HEK293 (cell line): ENCODE results near the gene SPTLC1.

Source experiments
- CTCF ChIA-PET: fragments of 350-600 bp; formaldehyde crosslinking; extraction: SDS; loops from one replicate; lab custom pipeline; 2021; ENCODE audit warnings: antibody characterized with exemption; lab: Yijun Ruan, JAX
- POLR2A ChIA-PET: fragments of 300-600 bp; formaldehyde crosslinking; extraction: SDS; loops from one replicate; lab custom pipeline; 2020; ENCODE audit warnings: antibody characterized with exemption, inconsistent platforms; lab: Yijun Ruan, JAX
- H3K27ac ChIP-seq: fragments of 200-500 bp; sonication (Bioruptor generic); 2 replicates; pipeline ENCODE4 v1.5.1; 2014; ENCODE audit warnings: low read depth, low read length, control low read depth, inconsistent platforms; ENCODE audit errors: extremely low read depth
- H3K36me3 ChIP-seq, 2 experiments: fragments of 200-500 bp in 1 of 2; sonication (Bioruptor generic) in 1 of 2; 1 replicate in 1 of 2; 2 replicates in 1 of 2; pipeline ENCODE4 v1.5.1; 2014 to 2017; ENCODE audit warnings: inconsistent platforms in 2 of 2, low read length in 2 of 2; ENCODE audit not compliant: control insufficient read depth in 2 of 2, insufficient read depth in 1 of 2
- H3K4me1 ChIP-seq: fragments of 200-500 bp; sonication (Bioruptor generic); 2 replicates; pipeline ENCODE4 v1.5.1; 2014; ENCODE audit warnings: mild to moderate bottlenecking, low read length, inconsistent platforms; ENCODE audit not compliant: control insufficient read depth, insufficient read depth
- H3K4me3 ChIP-seq: 2 replicates; pipeline ENCODE4 v1.5.1; 2011; ENCODE audit warnings: low read depth, mild to moderate bottlenecking, control low read depth, low read length, moderate library complexity
- H3K9me3 ChIP-seq: fragments of 200-500 bp; sonication (Bioruptor generic); 2 replicates; pipeline ENCODE4 v1.5.1; 2014; ENCODE audit warnings: low read depth, low read length, inconsistent platforms; ENCODE audit not compliant: control insufficient read depth, insufficient read depth
- BCL11A ChIP-seq: fragments of 450-650 bp; formaldehyde crosslinking; IDR thresholded peaks from 2 replicates; pipeline ENCODE4 v1.5.1; 2016; ENCODE audit warnings: low read depth, missing biosample characterization, missing genetic modification characterization
- IKZF3 ChIP-seq: fragments of 450-650 bp; IDR thresholded peaks from 2 replicates; pipeline ENCODE4 v1.5.0; 2018; ENCODE audit warnings: missing biosample characterization, mild to moderate bottlenecking, missing genetic modification characterization, moderate library complexity
- RBAK ChIP-seq: fragments of 450-650 bp; formaldehyde crosslinking; IDR thresholded peaks from 2 replicates; pipeline ENCODE4 v1.5.1; 2016; ENCODE audit warnings: missing biosample characterization, missing genetic modification characterization
- REPIN1 ChIP-seq: fragments of 450-650 bp; formaldehyde crosslinking; IDR thresholded peaks from 2 replicates; pipeline ENCODE4 v1.5.1; 2017; ENCODE audit warnings: missing biosample characterization, missing genetic modification characterization, low read depth
- ZBTB20 ChIP-seq: fragments of 450-650 bp; formaldehyde crosslinking; IDR thresholded peaks from 2 replicates; pipeline ENCODE4 v1.5.1; 2016; ENCODE audit warnings: missing biosample characterization, missing genetic modification characterization
- ZNF2 ChIP-seq: fragments of 450-650 bp; formaldehyde crosslinking; IDR thresholded peaks from 2 replicates; pipeline ENCODE4 v1.5.1; 2016; ENCODE audit warnings: missing biosample characterization, missing genetic modification characterization
- ZNF266 ChIP-seq: fragments of 450-650 bp; formaldehyde crosslinking; IDR thresholded peaks from 2 replicates; pipeline ENCODE4 v1.5.1; 2016; ENCODE audit warnings: missing biosample characterization, missing genetic modification characterization, low read depth
- ZNF423 ChIP-seq: fragments of 450-650 bp; formaldehyde crosslinking; IDR thresholded peaks from 2 replicates; pipeline ENCODE4 v1.5.1; 2016; ENCODE audit warnings: missing biosample characterization, missing genetic modification characterization
- ZNF426 ChIP-seq: fragments of 450-650 bp; formaldehyde crosslinking; IDR thresholded peaks from 2 replicates; pipeline ENCODE4 v1.5.1; 2017; ENCODE audit warnings: missing biosample characterization, missing genetic modification characterization, mild to moderate bottlenecking, inconsistent platforms, moderate library complexity
- ZNF514 ChIP-seq: fragments of 450-650 bp; formaldehyde crosslinking; IDR thresholded peaks from 2 replicates; pipeline ENCODE4 v1.5.1; 2016; ENCODE audit warnings: missing biosample characterization, missing genetic modification characterization
- ZNF621 ChIP-seq: fragments of 450-650 bp; formaldehyde crosslinking; IDR thresholded peaks from 2 replicates; pipeline ENCODE4 v1.5.1; 2017; ENCODE audit warnings: missing biosample characterization, missing genetic modification characterization
- ZNF792 ChIP-seq: fragments of 450-650 bp; formaldehyde crosslinking; IDR thresholded peaks from 2 replicates; pipeline ENCODE4 v1.5.1; 2016; ENCODE audit warnings: missing biosample characterization, missing genetic modification characterization
- TF ChIP-seq, protein P1 (sequence below): fragments of 450-650 bp; formaldehyde crosslinking; conservative IDR thresholded peaks from 2 replicates; pipeline ENCODE4 v1.5.1; 2016; ENCODE audit warnings: low read depth, missing biosample characterization, missing genetic modification characterization
- TF ChIP-seq, protein P2 (sequence below): fragments of 450-650 bp; formaldehyde crosslinking; IDR thresholded peaks from 2 replicates; pipeline ENCODE4 v1.5.1; 2017; ENCODE audit warnings: missing biosample characterization, missing genetic modification characterization
- TF ChIP-seq, protein P3 (sequence below): fragments of 450-650 bp; formaldehyde crosslinking; IDR thresholded peaks from 2 replicates; pipeline ENCODE4 v1.5.1; 2017; ENCODE audit warnings: missing biosample characterization, missing genetic modification characterization
- TF ChIP-seq, protein P4 (sequence below): fragments of 450-650 bp; formaldehyde crosslinking; IDR thresholded peaks from 2 replicates; pipeline ENCODE4 v1.5.1; 2016; ENCODE audit warnings: missing biosample characterization, missing genetic modification characterization
- TF ChIP-seq, protein P5 (sequence below): fragments of 450-650 bp; formaldehyde crosslinking; IDR thresholded peaks from 2 replicates; pipeline ENCODE4 v1.5.1; 2017; ENCODE audit warnings: missing biosample characterization, missing genetic modification characterization

SPTLC1 gene

DNA sequence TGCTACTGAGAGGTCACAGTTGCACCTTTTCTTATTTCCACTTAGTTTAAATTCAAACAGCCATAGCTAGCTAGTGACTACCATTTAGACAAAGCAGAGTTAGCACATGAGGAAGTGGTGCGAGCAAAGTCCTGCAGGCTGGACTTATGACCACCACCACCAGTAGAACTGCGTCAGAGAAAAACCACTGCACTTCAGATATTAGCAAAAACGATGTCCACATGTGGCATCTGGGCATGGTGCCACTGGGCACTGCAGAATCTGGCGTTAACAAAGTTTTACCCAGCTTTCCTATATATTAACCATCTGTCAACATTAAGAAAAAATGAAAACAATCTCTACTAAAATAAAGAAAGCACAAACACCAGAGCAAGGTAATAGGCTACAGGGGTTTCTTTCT is 80.1 kb downstream of the SPTLC1 start (continued):
- TF ChIP-seq, protein P1, sequence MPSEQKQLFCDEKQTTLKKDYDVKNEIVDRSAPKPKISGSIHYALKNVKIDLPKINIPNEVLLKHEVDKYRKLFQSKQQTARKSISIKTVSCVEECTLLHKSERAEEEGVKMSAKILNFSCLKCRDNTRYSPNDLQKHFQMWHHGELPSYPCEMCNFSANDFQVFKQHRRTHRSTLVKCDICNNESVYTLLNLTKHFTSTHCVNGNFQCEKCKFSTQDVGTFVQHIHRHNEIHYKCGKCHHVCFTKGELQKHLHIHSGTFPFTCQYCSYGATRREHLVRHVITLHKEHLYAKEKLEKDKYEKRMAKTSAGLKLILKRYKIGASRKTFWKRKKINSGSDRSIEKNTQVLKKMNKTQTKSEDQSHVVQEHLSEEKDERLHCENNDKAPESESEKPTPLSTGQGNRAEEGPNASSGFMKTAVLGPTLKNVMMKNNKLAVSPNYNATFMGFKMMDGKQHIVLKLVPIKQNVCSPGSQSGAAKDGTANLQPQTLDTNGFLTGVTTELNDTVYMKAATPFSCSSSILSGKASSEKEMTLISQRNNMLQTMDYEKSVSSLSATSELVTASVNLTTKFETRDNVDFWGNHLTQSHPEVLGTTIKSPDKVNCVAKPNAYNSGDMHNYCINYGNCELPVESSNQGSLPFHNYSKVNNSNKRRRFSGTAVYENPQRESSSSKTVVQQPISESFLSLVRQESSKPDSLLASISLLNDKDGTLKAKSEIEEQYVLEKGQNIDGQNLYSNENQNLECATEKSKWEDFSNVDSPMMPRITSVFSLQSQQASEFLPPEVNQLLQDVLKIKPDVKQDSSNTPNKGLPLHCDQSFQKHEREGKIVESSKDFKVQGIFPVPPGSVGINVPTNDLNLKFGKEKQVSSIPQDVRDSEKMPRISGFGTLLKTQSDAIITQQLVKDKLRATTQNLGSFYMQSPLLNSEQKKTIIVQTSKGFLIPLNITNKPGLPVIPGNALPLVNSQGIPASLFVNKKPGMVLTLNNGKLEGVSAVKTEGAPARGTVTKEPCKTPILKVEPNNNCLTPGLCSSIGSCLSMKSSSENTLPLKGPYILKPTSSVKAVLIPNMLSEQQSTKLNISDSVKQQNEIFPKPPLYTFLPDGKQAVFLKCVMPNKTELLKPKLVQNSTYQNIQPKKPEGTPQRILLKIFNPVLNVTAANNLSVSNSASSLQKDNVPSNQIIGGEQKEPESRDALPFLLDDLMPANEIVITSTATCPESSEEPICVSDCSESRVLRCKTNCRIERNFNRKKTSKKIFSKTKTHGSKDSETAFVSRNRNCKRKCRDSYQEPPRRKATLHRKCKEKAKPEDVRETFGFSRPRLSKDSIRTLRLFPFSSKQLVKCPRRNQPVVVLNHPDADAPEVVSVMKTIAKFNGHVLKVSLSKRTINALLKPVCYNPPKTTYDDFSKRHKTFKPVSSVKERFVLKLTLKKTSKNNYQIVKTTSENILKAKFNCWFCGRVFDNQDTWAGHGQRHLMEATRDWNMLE, result no peak
- TF ChIP-seq BCL11A (no peak), ZNF621 (tag by site-specific recombination) (no peak), ZNF426 (no peak), ZNF792 (no peak)
- TF ChIP-seq, protein P2, sequence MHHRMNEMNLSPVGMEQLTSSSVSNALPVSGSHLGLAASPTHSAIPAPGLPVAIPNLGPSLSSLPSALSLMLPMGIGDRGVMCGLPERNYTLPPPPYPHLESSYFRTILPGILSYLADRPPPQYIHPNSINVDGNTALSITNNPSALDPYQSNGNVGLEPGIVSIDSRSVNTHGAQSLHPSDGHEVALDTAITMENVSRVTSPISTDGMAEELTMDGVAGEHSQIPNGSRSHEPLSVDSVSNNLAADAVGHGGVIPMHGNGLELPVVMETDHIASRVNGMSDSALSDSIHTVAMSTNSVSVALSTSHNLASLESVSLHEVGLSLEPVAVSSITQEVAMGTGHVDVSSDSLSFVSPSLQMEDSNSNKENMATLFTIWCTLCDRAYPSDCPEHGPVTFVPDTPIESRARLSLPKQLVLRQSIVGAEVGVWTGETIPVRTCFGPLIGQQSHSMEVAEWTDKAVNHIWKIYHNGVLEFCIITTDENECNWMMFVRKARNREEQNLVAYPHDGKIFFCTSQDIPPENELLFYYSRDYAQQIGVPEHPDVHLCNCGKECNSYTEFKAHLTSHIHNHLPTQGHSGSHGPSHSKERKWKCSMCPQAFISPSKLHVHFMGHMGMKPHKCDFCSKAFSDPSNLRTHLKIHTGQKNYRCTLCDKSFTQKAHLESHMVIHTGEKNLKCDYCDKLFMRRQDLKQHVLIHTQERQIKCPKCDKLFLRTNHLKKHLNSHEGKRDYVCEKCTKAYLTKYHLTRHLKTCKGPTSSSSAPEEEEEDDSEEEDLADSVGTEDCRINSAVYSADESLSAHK, result no peak
- TF ChIP-seq, protein P3, sequence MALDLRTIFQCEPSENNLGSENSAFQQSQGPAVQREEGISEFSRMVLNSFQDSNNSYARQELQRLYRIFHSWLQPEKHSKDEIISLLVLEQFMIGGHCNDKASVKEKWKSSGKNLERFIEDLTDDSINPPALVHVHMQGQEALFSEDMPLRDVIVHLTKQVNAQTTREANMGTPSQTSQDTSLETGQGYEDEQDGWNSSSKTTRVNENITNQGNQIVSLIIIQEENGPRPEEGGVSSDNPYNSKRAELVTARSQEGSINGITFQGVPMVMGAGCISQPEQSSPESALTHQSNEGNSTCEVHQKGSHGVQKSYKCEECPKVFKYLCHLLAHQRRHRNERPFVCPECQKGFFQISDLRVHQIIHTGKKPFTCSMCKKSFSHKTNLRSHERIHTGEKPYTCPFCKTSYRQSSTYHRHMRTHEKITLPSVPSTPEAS (tag by site-specific recombination), result no peak
- TF ChIP-seq, all 188 proteins: peak for 0

DNA sequence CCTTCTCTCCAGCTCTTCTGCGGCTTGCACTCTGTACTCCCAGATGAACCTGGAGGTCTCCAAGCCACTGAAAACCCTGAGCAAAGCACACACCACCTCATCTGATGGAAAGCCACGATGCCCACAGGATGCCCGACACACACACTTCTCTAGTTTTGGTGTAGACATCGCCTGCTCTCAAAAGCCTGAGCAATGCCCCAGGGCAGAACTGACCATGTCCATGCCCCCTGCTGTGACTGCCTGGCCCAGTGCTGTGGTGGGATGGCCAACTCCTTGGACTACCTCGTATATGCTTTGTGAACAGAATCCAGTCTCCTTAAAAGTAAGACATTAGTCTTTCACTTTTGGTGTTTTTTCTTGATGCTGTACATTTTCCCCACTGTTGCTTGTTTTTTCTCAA is 81.2 kb downstream of the SPTLC1 start:
- TF ChIP-seq IKZF3 (tag by site-specific recombination), result no peak
- TF ChIP-seq ZBTB20, result no peak
- TF ChIP-seq, protein P3 (tag by site-specific recombination), result no peak
- TF ChIP-seq ZNF423 (tag by site-specific recombination), result no peak
- TF ChIP-seq ZNF514 (tag by site-specific recombination), result no peak
- no peak for TF ChIP-seq ZNF266
- TF ChIP-seq, all 188 proteins: peak for 0
- peaks cover 0 to 63% of the 10 kb centered on the region in 2 experiments; a peak in 1 of 3 replicates for H3K36me3 ChIP-seq
- no peaks in the 10 kb centered on the region for H3K4me1 ChIP-seq
- POLR2A ChIA-PET, result no interaction called here
- no peaks in the 10 kb centered on the region for H3K9me3 ChIP-seq
- no peak overlapping the region for H3K27ac ChIP-seq
- H3K4me3 ChIP-seq, result no peak overlapping the region
- CTCF ChIA-PET, result interaction anchor here (1.2 kb wide), 1 partner anchor 80 kb away, joined by 3 read pairs; no protein-coding TSS in a partner anchor

DNA sequence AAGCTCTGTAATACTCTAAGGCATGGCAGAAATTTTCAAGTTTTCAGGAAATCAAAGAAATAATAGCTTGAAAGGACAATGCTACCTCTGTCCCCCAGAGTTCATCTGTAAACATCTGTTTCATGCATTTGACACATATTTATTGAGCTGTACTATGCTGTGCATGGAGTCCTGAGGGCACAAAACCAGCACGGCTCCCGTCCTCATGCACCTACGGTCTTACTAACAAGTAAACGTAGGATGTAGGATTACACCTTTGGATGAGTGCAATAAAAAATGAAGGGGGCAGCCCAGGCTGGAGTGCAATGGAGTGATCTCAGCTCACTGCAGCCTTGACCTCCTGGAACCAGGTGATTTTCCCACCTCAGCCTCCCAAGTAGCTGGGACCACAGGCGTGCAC is 81.9 kb downstream of the SPTLC1 start:
- no peak overlapping the region for H3K4me3 ChIP-seq
- H3K4me1 ChIP-seq, result no peaks in the 10 kb centered on the region
- ChIA-PET POLR2A (no interaction called here), CTCF (interaction anchor here (0.5 to 1.2 kb wide), 3 partner anchors 14 to 87 kb away, joined by 3 read pairs; no protein-coding TSS in a partner anchor)
- H3K9me3 ChIP-seq, result no peaks in the 10 kb centered on the region
- H3K36me3 ChIP-seq, result peaks cover 0 to 59% of the 10 kb centered on the region in 2 experiments; a peak in 2 of 3 replicates
- TF ChIP-seq, protein P2, result no peak
- TF ChIP-seq, protein P4, sequence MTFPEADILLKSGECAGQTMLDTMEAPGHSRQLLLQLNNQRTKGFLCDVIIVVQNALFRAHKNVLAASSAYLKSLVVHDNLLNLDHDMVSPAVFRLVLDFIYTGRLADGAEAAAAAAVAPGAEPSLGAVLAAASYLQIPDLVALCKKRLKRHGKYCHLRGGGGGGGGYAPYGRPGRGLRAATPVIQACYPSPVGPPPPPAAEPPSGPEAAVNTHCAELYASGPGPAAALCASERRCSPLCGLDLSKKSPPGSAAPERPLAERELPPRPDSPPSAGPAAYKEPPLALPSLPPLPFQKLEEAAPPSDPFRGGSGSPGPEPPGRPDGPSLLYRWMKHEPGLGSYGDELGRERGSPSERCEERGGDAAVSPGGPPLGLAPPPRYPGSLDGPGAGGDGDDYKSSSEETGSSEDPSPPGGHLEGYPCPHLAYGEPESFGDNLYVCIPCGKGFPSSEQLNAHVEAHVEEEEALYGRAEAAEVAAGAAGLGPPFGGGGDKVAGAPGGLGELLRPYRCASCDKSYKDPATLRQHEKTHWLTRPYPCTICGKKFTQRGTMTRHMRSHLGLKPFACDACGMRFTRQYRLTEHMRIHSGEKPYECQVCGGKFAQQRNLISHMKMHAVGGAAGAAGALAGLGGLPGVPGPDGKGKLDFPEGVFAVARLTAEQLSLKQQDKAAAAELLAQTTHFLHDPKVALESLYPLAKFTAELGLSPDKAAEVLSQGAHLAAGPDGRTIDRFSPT (tag by site-specific recombination), result no peak
- TF ChIP-seq ZNF2 (tag by site-specific recombination) (no peak), RBAK (tag by site-specific recombination) (no peak), BCL11A (no peak), REPIN1 (tag by site-specific recombination) (no peak), ZNF426 (no peak)
- TF ChIP-seq, protein P5, sequence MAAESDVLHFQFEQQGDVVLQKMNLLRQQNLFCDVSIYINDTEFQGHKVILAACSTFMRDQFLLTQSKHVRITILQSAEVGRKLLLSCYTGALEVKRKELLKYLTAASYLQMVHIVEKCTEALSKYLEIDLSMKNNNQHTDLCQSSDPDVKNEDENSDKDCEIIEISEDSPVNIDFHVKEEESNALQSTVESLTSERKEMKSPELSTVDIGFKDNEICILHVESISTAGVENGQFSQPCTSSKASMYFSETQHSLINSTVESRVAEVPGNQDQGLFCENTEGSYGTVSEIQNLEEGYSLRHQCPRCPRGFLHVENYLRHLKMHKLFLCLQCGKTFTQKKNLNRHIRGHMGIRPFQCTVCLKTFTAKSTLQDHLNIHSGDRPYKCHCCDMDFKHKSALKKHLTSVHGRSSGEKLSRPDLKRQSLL (tag by site-specific recombination), result no peak
- H3K27ac ChIP-seq, result no peak overlapping the region
